ENCODE measurements around the gene STK10.
A peak's percentile ranks its signal among the peaks of the same experiment; 100 is the strongest.
"Not testable (repeated sequence)": the region's sequence is repeated elsewhere in the genome, so short reads cannot be mapped to it uniquely, and the experiment has no call there.

STK10 gene

DNA sequence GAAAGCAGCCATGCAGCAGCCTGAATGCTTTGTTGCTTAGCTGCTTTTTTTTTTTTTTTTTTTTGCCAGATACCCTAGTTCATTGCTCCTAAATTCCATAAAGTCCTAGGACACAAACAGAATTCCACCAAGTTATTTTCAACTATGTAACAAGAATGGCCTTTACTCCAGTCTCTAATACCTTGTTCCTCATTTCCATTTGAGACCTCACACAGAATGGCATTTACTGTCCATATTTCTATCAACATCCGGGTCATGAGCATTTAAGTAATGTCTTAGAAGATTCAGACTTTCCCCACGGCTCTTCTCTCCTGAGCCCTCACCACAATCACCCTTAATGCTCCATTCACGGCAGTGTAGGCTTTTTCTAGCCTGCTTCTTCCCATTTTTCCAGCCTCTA, 149.9 kb downstream of the STK10 start:
- no peak overlapping the region for H3K27ac ChIP-seq
- ChIA-PET CTCF (interaction anchor here (0.6 to 1.7 kb wide), 2 partner anchors 126 to 611 kb away, joined by 5 to 6 read pairs; no protein-coding TSS in a partner anchor), POLR2A (ENCODE audit: low non-redundant PET) (no interaction called here)
- TF ChIP-seq, protein P1, sequence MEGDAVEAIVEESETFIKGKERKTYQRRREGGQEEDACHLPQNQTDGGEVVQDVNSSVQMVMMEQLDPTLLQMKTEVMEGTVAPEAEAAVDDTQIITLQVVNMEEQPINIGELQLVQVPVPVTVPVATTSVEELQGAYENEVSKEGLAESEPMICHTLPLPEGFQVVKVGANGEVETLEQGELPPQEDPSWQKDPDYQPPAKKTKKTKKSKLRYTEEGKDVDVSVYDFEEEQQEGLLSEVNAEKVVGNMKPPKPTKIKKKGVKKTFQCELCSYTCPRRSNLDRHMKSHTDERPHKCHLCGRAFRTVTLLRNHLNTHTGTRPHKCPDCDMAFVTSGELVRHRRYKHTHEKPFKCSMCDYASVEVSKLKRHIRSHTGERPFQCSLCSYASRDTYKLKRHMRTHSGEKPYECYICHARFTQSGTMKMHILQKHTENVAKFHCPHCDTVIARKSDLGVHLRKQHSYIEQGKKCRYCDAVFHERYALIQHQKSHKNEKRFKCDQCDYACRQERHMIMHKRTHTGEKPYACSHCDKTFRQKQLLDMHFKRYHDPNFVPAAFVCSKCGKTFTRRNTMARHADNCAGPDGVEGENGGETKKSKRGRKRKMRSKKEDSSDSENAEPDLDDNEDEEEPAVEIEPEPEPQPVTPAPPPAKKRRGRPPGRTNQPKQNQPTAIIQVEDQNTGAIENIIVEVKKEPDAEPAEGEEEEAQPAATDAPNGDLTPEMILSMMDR (conservative IDR thresholded peaks at IDR 0.05; ENCODE audit: low read depth) = no peak
- no peak for DNase-seq (ENCODE audit: low spot score)

DNA sequence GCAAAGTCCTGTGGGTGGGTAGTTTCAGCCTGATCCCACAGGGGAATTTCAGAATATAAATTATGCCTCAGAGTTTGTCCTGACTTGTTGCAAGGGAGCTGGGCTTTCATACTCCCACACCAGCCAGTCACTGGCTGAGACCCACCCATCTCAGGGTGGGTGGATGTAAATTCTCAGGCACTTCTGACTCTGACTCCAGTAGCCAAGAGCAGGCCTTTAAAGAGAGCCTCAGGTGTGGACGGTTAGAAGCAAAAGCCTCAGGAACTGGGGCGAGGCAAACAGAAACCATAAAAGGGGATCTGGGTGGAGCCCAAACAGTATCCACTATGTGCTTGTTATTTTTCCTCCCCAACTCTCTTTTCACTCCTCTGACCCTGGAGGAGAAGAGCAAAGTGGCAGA, 153.0 kb downstream of the STK10 start:
- DNase-seq (ENCODE audit: low spot score) = peak; percentile 30
- POLR2A ChIA-PET (ENCODE audit: low non-redundant PET) = no interaction called here
- TF ChIP-seq, protein P1 (conservative IDR thresholded peaks at IDR 0.05; ENCODE audit: low read depth) = no peak
- H3K27ac ChIP-seq = no peak overlapping the region
- CTCF ChIA-PET = interaction anchor here (0.8 kb wide), 1 partner anchor 24 kb away, joined by 5 read pairs; no protein-coding TSS in a partner anchor

DNA sequence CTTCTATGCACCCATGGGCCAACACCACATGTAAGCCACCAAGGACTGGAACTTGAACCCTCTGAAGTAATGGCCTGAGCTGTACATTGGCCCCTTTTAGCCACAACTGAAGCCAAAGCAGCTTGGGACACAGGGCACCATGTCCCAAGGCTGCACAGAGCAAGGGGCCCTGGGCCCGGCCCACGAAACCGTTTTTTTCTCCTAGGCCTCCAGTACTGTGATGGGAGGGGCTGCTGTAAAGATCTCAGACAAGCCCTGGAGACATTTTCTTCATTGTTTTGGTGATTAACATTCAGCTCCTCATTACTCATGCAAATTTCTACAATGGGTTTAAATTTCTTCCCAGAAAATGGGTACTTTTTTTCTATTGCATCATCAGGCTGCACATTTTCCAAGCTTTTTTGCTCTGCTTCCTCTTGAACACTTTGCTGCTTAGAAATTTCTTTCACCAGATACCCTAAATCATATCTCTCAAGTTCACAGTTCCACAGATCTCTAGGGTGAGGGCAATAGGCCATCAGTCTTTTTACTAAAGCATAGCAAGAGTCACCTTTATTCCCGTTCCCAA, 156.0 kb downstream of the STK10 start:
- ChIA-PET POLR2A (ENCODE audit: low non-redundant PET) (interaction anchor here (0.6 kb wide), 1 partner anchor 25 kb away, joined by 4 read pairs; the partner anchor contains the start of gene FBXW11), CTCF (interaction anchor here (0.6 kb wide), 1 partner anchor 28 kb away, joined by 3 read pairs; no protein-coding TSS in a partner anchor)
- TF ChIP-seq, protein P1 (conservative IDR thresholded peaks at IDR 0.05; ENCODE audit: low read depth) = no peak
- H3K27ac ChIP-seq = no peak overlapping the region
- no peak for DNase-seq (ENCODE audit: low spot score)

DNA sequence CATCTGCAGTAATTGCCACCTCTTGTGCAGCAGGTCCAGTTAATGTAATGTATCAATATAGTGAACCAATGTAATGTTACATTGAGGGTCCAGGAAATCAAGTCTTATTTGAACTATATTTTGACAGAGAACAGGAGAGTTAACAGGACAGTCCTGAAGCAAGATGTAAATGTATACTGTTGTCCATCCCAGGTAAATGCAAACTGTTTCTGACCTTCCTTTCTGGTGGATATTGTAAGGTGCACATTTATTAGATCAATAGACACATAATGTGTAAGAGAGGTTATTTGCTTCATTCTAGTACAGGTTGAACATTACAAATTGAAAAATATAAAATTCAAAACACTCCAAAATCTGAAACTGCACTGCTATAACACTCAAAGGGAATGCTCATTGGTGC, 158.1 kb downstream of the STK10 start:
- CTCF ChIA-PET = no interaction called here
- DNase-seq (ENCODE audit: low spot score) = no peak
- POLR2A ChIA-PET (ENCODE audit: low non-redundant PET) = no interaction called here
- no peak overlapping the region for H3K27ac ChIP-seq
- TF ChIP-seq, protein P1 (conservative IDR thresholded peaks at IDR 0.05; ENCODE audit: low read depth) = no peak

DNA sequence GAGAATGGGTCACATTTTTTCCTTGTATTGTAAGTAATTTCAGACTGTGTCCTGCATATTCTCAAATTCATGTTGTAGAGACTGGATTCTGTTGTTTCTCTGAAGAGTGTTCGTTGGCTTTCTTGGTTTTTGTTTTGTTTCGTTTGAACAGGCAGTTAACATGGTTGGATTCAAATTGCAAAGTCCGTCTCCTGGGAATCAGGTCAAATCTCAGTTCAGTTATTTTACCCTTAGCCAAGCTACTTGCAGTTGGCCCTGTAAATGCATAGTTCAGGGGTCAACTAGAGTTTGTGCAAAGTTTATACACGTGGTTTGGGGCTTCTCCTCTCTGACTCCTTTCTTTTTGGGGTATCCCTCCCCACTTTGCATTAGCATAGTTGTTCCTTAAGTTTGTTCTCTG, 159.9 kb downstream of the STK10 start:
- POLR2A ChIA-PET (ENCODE audit: low non-redundant PET) = no interaction called here
- H3K27ac ChIP-seq = no peak overlapping the region
- DNase-seq (ENCODE audit: low spot score) = no peak
- TF ChIP-seq, protein P1 (conservative IDR thresholded peaks at IDR 0.05; ENCODE audit: low read depth) = no peak
- CTCF ChIA-PET = no interaction called here

DNA sequence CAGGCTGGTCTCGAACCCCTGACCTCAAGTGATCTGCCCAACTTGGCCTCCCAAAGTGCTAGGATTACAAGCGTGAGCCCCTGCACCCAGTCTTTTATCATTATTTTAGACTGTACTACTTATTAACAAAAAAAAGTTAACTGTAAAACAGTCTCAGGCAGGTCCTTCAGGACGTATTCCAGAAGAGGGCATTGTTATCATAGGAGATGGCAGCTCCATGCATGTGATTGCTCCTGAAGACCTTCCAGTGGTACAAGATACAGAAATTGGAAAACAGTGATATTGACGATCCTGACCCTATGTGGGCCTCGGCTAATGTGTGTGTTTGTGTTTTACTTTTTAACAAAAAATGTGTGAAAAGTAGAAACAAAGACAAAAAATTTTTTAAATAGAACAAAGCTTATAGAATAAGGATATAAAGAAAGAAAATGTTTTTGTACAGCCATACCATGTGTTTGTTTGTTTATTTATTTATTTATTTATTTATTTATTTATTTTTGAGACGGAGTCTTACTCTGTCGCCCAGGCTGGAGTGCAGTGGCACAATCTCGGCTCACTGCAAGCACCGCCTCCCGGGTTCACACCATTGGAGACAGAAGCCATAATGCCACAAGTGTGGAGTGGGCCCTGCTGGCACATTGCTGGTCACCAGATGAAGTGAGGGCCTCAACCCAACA, 167.8 kb downstream of the STK10 start:
- DNase-seq (ENCODE audit: low spot score); POLR2A ChIA-PET (ENCODE audit: low non-redundant PET); H3K27ac ChIP-seq: not testable (repeated sequence)
- CTCF ChIA-PET = interaction anchor here (0.6 to 1.3 kb wide), 8 partner anchors 10 to 262 kb away, joined by 3 to 6 read pairs (median 3); partner anchors contain the start of gene STK10

- TF ChIP-seq, protein P1 (conservative IDR thresholded peaks at IDR 0.05; ENCODE audit: low read depth) = no peak
- ChIA-PET CTCF (interaction anchor here (0.6 to 1.0 kb wide), 2 partner anchors 63 to 278 kb away, joined by 4 to 6 read pairs; no protein-coding TSS in a partner anchor), POLR2A (ENCODE audit: low non-redundant PET) (no interaction called here)
- no peak for DNase-seq (ENCODE audit: low spot score)
- no peak overlapping the region for H3K27ac ChIP-seq
These were observed 172.7 kb downstream of the STK10 start for GRCh38 chr5:172015346-172015745.
